ENCODE data around the gene KXD1. TPM values are rescaled to one million over a fixed set of nuclear protein-coding genes. Genes with fewer than 3 reads are reported as not detected.
"Not testable (repeated sequence)": the region's sequence is repeated elsewhere in the genome, so short reads cannot be mapped to it uniquely, and the experiment has no call there.

Gene KXD1
- 30.4 TPM for total RNA-seq

- DNase-seq (ENCODE audit: low spot score) = peak; percentile 98
- ATAC-seq = peak; percentile 99
Measured at GRCh38 chr19:18557411-18558201, at the start of gene KXD1. KXD1 (plus strand) TSS chr19:18557870; CDS start chr19:18562057, 4,187 bp downstream.

- DNase-seq (ENCODE audit: low spot score) = no peak
- ATAC-seq = no peak
Measured at GRCh38 chr19:18508585-18508984, 49.1 kb upstream of the KXD1 start.

- DNase-seq (ENCODE audit: low spot score) = no peak
- ATAC-seq = no peak
Measured at GRCh38 chr19:18510216-18510615, 47.5 kb upstream of the KXD1 start.

- ATAC-seq = no peak
- DNase-seq (ENCODE audit: low spot score) = no peak
Measured at GRCh38 chr19:18513868-18514267, 43.8 kb upstream of the KXD1 start.

- ATAC-seq (peak; percentile 88), DNase-seq (ENCODE audit: low spot score) (peak; percentile 99)
Measured at GRCh38 chr19:18514800-18515682, 42.6 kb upstream of the KXD1 start.

- no peak for ATAC-seq
- no peak for DNase-seq (ENCODE audit: low spot score)
Measured at GRCh38 chr19:18515959-18516358, 41.7 kb upstream of the KXD1 start.

GRCh38 chr19:18517606-18518005, 40.1 kb upstream of the KXD1 start:
- ATAC-seq (no peak), DNase-seq (ENCODE audit: low spot score) (no peak)

GRCh38 chr19:18518639-18519038, 39.0 kb upstream of the KXD1 start:
- DNase-seq (ENCODE audit: low spot score) (no peak), ATAC-seq (no peak)

GRCh38 chr19:18519962-18520847, 37.5 kb upstream of the KXD1 start:
- DNase-seq (ENCODE audit: low spot score) (peak; percentile 75), ATAC-seq (peak; percentile 22)

GRCh38 chr19:18520848-18521691, 36.6 kb upstream of the KXD1 start:
- no peak for ATAC-seq
- DNase-seq (ENCODE audit: low spot score) = peak; percentile 62

- no peak for DNase-seq (ENCODE audit: low spot score)
Measured at GRCh38 chr19:18521692-18522123, 36.0 kb upstream of the KXD1 start, which contains the start of gene ELL. ELL (minus strand) TSS chr19:18522070; CDS start chr19:18522055, 15 bp downstream.

GRCh38 chr19:18522124-18522861, 35.4 kb upstream of the KXD1 start:
- ATAC-seq (peak; percentile 83), DNase-seq (ENCODE audit: low spot score) (peak; percentile 100)

More at GRCh38 chr19:18521692-18522123, 36.0 kb upstream of the KXD1 start, which contains the start of gene ELL:
- ATAC-seq = peak; percentile 1

GRCh38 chr19:18522862-18523440, 34.7 kb upstream of the KXD1 start:
- ATAC-seq; DNase-seq (ENCODE audit: low spot score): not testable (repeated sequence)

GRCh38 chr19:18523841-18524240, 33.8 kb upstream of the KXD1 start:
- no peak for DNase-seq (ENCODE audit: low spot score)
- ATAC-seq = no peak

GRCh38 chr19:18526316-18526715, 31.4 kb upstream of the KXD1 start:
- DNase-seq (ENCODE audit: low spot score) = no peak
- ATAC-seq = no peak

- peak; percentile 43 for ATAC-seq
Measured at GRCh38 chr19:18529782-18530181, 27.9 kb upstream of the KXD1 start.

GRCh38 chr19:18531485-18531884, 26.2 kb upstream of the KXD1 start:
- DNase-seq (ENCODE audit: low spot score) (no peak), ATAC-seq (no peak)

More at GRCh38 chr19:18529782-18530181, 27.9 kb upstream of the KXD1 start:
- no peak for DNase-seq (ENCODE audit: low spot score)

- DNase-seq (ENCODE audit: low spot score) (no peak), ATAC-seq (no peak)
Measured at GRCh38 chr19:18532168-18532890, 25.3 kb upstream of the KXD1 start.

Data from left lobe of liver (tissue), 2 donors.